ENCODE data around the gene CFAP97.
"Not testable (repeated sequence)": the region's sequence is repeated elsewhere in the genome, so short reads cannot be mapped to it uniquely, and the experiment has no call there.

Gene CFAP97

GRCh38 chr4:185127021-185127925 lies 76.5 kb downstream of the CFAP97 start:
- DNase-seq: peak; percentile 62
- Mint-ChIP-seq H3K36me3 (ENCODE audit: low read depth) (no peaks in the 10 kb centered on the region), H3K27me3 (ENCODE audit: low read depth, poor library complexity) (peaks cover 60% of the 10 kb centered on the region)

GRCh38 chr4:185124006-185124405 lies 79.8 kb downstream of the CFAP97 start:
- H3K4me1 Mint-ChIP-seq: peaks cover 28% of the 10 kb centered on the region
- no peak for DNase-seq
- H3K4me3 Mint-ChIP-seq: no peak overlapping the region
- TF ChIP-seq CTCF (IDR thresholded peaks at IDR 0.05): no peak
- no peaks in the 10 kb centered on the region for H3K36me3 Mint-ChIP-seq (ENCODE audit: low read depth)
- H3K9me3 Mint-ChIP-seq: peaks cover 4% of the 10 kb centered on the region
- no peak overlapping the region for H3K27ac Mint-ChIP-seq
- H3K27me3 Mint-ChIP-seq (ENCODE audit: low read depth, poor library complexity): peaks cover 45% of the 10 kb centered on the region

More at GRCh38 chr4:185127021-185127925, 76.5 kb downstream of the CFAP97 start:
- TF ChIP-seq CTCF (IDR thresholded peaks at IDR 0.05): no peak
- no peak overlapping the region for H3K27ac Mint-ChIP-seq
- peak overlapping the region; percentile 82 for H3K4me3 Mint-ChIP-seq
- peaks cover 6% of the 10 kb centered on the region for H3K4me1 Mint-ChIP-seq
- peaks cover 8% of the 10 kb centered on the region for H3K9me3 Mint-ChIP-seq

- no peak overlapping the region for H3K27ac Mint-ChIP-seq
- no peak for DNase-seq
- no peak overlapping the region for H3K4me3 Mint-ChIP-seq
- peaks cover 4% of the 10 kb centered on the region for H3K9me3 Mint-ChIP-seq
- peaks cover 40% of the 10 kb centered on the region for H3K4me1 Mint-ChIP-seq
- no peaks in the 10 kb centered on the region for H3K36me3 Mint-ChIP-seq (ENCODE audit: low read depth)
- TF ChIP-seq CTCF (IDR thresholded peaks at IDR 0.05): no peak
- peaks cover 33% of the 10 kb centered on the region for H3K27me3 Mint-ChIP-seq (ENCODE audit: low read depth, poor library complexity)
Observed at GRCh38 chr4:185122681-185123345, 81.0 kb downstream of the CFAP97 start.

GRCh38 chr4:185120631-185120946 lies 83.2 kb downstream of the CFAP97 start:
- peak overlapping the region; percentile 43 for H3K27ac Mint-ChIP-seq
- TF ChIP-seq CTCF (IDR thresholded peaks at IDR 0.05): no peak
- H3K4me1 Mint-ChIP-seq: peaks cover 61% of the 10 kb centered on the region
- peaks cover 4% of the 10 kb centered on the region for H3K9me3 Mint-ChIP-seq
- DNase-seq: no peak
- H3K4me3 Mint-ChIP-seq: no peak overlapping the region
- H3K36me3 Mint-ChIP-seq (ENCODE audit: low read depth): no peaks in the 10 kb centered on the region
- H3K27me3 Mint-ChIP-seq (ENCODE audit: low read depth, poor library complexity): peaks cover 17% of the 10 kb centered on the region

GRCh38 chr4:185119927-185120630 lies 83.7 kb downstream of the CFAP97 start:
- H3K36me3 Mint-ChIP-seq (ENCODE audit: low read depth): no peaks in the 10 kb centered on the region
- peaks cover 14% of the 10 kb centered on the region for H3K27me3 Mint-ChIP-seq (ENCODE audit: low read depth, poor library complexity)
- DNase-seq: no peak
- H3K27ac Mint-ChIP-seq: peak overlapping the region; percentile 43
- peaks cover 1% of the 10 kb centered on the region for H3K9me3 Mint-ChIP-seq
- H3K4me1 Mint-ChIP-seq: peaks cover 64% of the 10 kb centered on the region
- TF ChIP-seq CTCF (IDR thresholded peaks at IDR 0.05): no peak
- no peak overlapping the region for H3K4me3 Mint-ChIP-seq

- H3K4me3 Mint-ChIP-seq; H3K9me3 Mint-ChIP-seq; H3K27ac Mint-ChIP-seq; DNase-seq; H3K36me3 Mint-ChIP-seq (ENCODE audit: low read depth); H3K27me3 Mint-ChIP-seq (ENCODE audit: low read depth, poor library complexity): not testable (repeated sequence)
- H3K4me1 Mint-ChIP-seq: peaks cover 66% of the 10 kb centered on the region
Observed at GRCh38 chr4:185119467-185119866, 84.3 kb downstream of the CFAP97 start.

All from nephron progenitor cell (in vitro differentiated cells).